MM.1S (cell line): ENCODE results near the gene GRK7.

Source experiments
- CTCF ChIP-seq: fragments of 300-600 bp; sonication (generic); IDR thresholded peaks from 2 replicates; pipeline ENCODE4 v1.5.1; 2016; ENCODE audit warnings: antibody characterized with exemption, low read length, mixed read lengths
- EZH2 ChIP-seq: fragments of 300-600 bp; sonication (generic); optimal IDR thresholded peaks from 2 replicates; pipeline ENCODE3; 2017; ENCODE audit warnings: low read depth, mild to moderate bottlenecking, antibody characterized with exemption, low read length, mixed read lengths

- TF ChIP-seq CTCF (no peak), EZH2 (no peak)
Measured at GRCh38 chr3:141753399-141753798, 9.8 kb upstream of the GRK7 start.
